Liver (tissue), 2 donors: Measurements from ENCODE around the gene DNM2.
"Not testable (repeated sequence)": the region's sequence is repeated elsewhere in the genome, so short reads cannot be mapped to it uniquely, and the experiment has no call there.

Experiments used
- YY1 ChIP-seq: IDR thresholded peaks from 2 replicates; pipeline ENCODE4 v1.6.1; 2016; ENCODE audit warnings: antibody characterized with exemption, mild to moderate bottlenecking
- TF ChIP-seq, protein P1 (sequence below): fragments of 150-350 bp; IDR thresholded peaks from 2 replicates; pipeline ENCODE4 v1.5.1; 2017; ENCODE audit warnings: improper control_type of control experiment, low read depth, low read length; ENCODE audit not compliant: missing input control
- donor health status: healthy.

DNA sequence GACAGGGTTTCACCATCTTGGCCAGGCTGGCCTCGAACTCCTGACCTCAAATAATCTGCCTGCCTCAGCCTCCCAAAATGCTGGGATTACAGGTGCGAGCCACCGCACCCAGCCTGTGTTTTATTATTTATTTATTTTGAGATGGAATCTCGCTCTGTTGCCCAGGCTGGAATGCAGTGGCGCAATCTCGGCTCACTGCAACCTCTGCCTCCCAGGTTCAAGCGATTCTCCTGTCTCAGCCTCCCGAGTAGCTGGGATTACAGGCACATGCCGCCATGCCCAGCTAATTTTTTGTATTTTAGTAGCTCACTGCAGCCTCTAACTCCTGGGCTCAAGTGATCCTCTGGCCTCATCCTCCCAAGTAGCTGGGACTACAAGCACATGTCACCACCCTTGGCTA, 159.7 kb downstream of the DNM2 start:
- TF ChIP-seq, protein P1, sequence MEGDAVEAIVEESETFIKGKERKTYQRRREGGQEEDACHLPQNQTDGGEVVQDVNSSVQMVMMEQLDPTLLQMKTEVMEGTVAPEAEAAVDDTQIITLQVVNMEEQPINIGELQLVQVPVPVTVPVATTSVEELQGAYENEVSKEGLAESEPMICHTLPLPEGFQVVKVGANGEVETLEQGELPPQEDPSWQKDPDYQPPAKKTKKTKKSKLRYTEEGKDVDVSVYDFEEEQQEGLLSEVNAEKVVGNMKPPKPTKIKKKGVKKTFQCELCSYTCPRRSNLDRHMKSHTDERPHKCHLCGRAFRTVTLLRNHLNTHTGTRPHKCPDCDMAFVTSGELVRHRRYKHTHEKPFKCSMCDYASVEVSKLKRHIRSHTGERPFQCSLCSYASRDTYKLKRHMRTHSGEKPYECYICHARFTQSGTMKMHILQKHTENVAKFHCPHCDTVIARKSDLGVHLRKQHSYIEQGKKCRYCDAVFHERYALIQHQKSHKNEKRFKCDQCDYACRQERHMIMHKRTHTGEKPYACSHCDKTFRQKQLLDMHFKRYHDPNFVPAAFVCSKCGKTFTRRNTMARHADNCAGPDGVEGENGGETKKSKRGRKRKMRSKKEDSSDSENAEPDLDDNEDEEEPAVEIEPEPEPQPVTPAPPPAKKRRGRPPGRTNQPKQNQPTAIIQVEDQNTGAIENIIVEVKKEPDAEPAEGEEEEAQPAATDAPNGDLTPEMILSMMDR, result not testable (repeated sequence)
- TF ChIP-seq YY1, result not testable (repeated sequence)
